Measurements from ENCODE around the gene CYTH3.
"Not testable (repeated sequence)": the region's sequence is repeated elsewhere in the genome, so short reads cannot be mapped to it uniquely, and the experiment has no call there.

Gene CYTH3, protein sequence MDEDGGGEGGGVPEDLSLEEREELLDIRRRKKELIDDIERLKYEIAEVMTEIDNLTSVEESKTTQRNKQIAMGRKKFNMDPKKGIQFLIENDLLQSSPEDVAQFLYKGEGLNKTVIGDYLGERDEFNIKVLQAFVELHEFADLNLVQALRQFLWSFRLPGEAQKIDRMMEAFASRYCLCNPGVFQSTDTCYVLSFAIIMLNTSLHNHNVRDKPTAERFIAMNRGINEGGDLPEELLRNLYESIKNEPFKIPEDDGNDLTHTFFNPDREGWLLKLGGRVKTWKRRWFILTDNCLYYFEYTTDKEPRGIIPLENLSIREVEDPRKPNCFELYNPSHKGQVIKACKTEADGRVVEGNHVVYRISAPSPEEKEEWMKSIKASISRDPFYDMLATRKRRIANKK

DNA sequence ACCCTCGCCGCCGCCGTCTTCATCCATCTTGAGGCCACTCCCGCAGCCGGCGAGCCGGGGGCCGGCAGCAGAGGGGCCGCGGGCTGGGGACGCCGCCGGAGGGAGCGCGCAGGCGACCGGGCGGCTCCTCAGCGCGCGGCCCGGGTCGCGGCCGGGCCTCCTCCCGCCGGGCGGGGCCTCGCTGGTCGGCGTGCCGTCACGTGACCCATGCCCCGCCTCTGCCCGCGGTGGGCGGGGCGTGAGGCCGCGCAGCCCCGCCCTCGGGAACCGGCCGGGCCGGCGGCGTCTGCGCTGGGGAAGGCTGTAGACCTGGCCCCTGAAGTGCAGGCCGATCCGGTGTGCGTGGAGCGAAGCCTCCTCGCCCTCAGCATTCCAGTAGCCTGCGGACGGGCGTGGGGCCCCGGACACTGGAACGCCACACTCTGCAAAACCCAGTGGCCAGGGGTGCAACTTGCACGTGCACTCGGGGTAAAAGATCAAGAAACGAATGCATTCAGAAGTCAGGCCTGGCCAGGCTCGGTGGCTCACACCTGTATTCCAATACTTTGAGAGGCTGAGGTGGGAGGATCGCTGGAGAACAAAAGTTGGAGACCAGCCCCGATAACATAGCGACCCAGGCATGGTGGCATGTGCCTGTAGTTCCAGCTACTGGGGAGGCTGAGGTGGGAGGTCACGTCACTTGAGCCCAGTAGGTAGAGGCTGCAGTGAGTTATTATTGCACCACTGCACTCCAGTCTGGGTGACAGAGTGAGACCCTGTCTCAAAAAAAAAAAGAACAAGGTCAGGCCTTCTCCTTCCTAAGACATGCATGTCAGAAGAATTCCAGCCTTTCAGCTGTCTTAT lies at the start of gene CYTH3:
CYTH3 (minus strand) TSS at position 144 of the 843 bp plus-strand sequence; CDS start at position 27, 117 bp downstream.
- DNase-seq: peak; percentile 90

DNA sequence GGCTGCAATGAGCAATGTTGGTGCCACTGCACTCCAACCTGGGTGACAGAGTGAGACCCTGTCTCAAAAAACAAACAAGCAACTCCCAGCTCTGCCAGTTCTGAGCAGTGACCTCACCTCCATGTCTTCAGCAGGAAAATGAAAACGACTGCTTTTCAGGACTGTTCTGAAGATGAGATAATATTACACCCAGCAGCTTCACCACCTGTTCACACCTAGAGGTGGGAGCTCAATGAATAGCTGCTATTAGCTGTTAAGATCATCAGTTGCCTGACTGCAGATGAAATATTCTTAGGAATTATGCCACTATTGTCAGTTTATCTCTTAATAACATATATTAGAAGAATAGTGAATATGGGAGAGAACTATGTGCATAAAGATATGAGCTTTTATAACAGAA lies 48.4 kb upstream of the CYTH3 start:
- no peak for DNase-seq

GRCh38 chr7:6317797-6318438 lies 45.5 kb upstream of the CYTH3 start:
- DNase-seq: peak; percentile 83

- no peak for DNase-seq
These were observed 43.8 kb upstream of the CYTH3 start for GRCh38 chr7:6316226-6316625.

- DNase-seq: no peak
These were observed 43.3 kb upstream of the CYTH3 start for GRCh38 chr7:6315746-6316145.

DNA sequence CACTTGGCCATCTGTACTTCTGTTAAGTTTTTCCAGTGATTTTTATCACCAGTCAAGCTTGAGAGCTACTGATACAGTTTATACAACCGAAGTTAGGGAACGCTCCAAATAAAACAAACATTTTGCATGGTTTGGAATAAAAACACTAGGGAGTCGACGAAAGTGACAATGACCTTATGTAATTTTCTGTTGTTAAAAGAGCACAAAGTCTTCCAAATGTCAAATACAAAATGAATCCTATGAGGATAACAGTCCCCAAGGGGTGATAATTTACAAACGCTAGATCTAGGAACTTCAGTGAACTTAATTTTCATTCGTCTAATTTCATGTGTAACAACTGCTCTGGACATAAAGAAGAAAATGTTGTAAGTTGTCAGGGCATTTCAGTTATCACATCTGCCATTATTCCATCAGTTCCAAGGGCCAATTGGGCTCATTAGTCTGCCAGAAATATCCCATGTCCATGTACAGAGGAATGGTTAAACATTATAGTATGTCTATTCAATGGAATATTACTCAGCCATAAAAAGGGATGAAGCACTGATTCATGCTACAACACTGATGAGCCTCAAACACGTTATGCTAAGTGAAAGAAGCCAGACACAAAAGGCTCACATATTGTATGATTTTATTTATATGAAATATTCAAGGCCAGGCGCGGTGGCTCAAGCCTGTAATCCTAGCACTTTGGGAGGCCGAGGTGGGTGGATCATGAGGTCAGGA lies 38.0 kb upstream of the CYTH3 start:
- DNase-seq: no peak

DNA sequence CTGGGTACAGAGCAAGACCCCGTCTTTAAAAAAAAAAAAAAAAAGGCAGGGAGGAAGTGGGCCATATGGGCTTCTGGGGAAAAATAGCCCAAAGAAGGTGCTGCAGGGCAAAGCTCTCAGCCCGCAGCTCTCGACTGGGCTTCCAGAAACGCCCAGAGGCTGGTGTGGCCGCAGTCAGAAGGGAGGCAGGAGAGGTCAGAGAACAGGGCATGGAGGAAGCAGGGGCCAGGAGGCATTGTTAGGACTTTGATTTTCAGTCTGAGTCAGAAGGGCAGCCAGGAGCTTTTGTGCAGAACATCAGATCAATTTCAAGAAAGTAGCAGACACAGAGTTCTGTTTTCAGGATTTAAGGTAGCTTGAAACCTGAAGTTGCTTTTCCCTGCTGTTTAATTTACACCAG lies 35.3 kb upstream of the CYTH3 start:
- DNase-seq: no peak

DNA sequence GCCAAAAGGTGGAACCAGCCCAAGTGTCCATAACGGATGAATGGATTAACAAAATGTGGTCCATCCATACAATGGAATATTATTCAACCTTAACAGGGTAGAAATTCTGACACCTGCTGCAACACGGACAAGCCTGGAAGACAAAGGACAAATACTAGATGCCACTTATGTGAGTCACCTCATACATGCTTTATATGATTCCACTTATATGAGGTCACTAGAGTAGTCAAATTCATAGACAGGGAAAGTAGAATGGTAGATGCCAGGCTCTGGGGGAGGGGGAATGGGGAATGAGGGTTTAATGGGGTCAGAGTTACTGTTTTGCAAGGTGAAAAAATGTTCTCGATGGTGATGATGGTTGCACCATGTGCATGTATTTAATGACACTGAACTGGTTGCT lies 34.0 kb upstream of the CYTH3 start:
- DNase-seq: no peak

DNA sequence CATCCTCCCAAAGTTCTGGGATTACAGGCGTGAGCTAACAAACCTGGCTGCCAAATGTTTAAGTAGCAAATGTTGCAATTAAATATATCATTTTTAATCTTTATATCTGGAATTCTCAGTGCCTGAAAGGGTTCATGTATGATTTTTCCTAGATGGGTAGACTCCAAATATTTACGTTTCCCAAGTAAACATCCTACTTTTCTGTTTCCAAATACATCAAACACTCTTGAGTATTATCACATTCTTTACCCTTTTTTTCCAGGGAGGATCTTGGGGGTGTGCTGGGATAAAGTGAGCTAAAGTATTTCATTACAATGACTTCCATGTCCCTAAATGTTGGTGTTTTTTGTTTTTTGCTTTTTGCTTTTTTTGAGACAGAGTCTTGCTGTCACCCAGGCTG lies 32.9 kb upstream of the CYTH3 start:
- no peak for DNase-seq

DNA sequence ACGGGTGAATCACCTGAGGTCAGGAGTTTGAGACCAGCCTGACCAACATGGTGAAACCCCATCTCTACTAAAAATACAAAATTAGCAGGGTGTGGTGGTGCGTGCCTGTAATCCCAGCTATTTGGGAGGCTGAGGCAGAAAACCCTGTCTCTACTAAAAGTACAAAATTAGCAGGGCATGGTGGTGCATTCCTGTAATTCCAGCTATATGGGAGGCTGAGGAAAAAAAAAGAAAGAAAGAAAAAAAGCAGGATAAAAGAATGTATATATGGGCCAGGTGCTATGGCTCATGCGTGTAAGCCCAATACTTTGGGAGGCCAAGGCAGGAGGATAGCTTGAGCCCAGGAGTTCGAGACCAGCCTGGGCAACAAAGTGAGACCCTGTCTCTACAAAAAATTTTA lies 29.0 kb upstream of the CYTH3 start:
- DNase-seq: not testable (repeated sequence)

DNA sequence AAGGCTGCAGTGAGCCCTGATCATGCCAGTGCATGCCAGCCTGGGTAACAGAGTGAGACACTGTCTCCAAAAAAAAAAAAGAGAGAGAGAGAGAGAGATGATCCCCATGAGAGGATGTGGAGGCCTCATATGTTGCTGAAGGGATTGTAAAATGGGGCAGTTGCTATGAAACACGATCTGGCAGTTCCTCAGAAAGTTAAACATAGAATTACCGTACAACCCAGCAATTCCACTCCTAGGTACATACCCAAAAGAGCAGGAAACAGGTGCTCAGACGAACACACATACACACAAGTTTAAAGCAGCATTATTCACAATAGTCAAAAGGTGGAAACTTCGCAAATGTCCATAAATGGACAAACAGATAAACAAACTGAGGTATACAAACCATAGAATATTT lies 27.4 kb upstream of the CYTH3 start:
- no peak for DNase-seq

DNA sequence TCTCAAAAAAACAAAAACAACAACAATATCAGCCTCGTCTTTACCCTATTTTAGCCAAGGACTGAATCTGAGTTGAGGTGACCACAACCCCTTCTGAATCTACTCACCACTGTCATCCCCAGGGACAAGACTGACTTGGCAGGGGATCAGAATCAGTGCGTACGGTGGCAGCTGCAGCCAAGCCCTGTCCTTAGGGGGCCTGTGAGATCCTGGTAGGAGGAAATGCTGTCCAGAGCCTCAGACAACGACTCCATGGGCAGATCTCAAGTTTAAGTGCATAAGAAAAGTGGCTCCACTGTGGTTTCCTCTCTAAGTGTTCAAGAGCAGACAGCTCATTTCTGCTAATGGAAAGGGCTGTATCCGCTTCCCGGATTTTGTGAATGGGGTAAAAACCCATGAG lies 22.4 kb upstream of the CYTH3 start:
- no peak for DNase-seq

- no peak for DNase-seq
These were observed 20.8 kb upstream of the CYTH3 start for GRCh38 chr7:6293202-6293601.

- DNase-seq: not testable (repeated sequence)
These were observed 19.5 kb upstream of the CYTH3 start for GRCh38 chr7:6291941-6292340.

- no peak for DNase-seq
These were observed 19.1 kb upstream of the CYTH3 start for GRCh38 chr7:6291531-6291930.

DNA sequence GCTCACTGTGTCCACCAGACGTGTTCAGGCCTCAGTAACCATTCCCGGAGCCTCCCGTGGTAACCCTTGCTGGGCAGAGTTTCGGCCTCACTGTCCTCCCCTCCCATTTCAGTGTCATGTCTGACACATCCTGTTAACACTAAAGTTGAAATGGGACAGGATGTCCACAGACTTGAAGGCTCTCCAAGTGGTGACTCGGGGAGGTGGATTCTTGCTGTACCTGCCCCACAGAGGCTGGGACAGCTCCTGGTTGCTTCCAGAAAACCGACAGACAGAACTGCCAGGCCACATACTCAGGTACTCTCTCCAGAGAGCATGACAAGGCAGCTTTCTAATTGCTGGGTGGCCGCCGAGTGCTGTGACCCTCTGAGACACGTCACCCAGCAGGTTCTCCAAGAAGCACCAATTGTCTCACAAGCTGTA lies 17.9 kb upstream of the CYTH3 start:
- DNase-seq: no peak

DNA sequence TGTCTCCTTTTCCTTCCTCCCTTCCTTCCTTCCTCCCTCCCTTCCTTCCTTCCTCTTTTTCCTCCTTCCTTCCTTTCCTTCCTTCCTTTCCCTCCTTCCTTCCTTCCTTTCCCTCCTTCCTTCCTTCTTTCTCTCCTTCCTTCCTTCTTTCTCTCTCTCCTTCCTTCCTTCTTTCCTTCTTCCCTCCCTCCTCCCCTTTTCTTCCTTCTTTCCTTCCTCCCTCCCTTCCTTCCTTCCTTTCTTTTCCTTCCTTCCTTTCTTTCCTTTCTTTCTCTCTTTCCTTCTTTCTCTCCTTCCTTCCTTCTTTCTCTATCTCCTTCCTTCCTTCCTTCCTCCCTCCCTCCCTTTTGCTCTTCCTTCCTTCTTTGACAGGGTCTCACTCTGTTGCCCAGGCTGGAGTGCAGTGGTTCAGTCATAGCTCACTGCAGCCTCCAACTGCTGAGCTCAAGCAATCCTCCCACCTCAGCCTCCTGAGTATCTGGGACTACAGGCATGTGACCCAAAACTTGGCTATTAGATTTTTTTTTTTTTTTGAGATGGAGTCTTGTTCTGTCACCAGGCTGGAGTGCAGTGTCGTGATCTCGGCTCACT lies 15.9 kb upstream of the CYTH3 start:
- no peak for DNase-seq

GRCh38 chr7:6286486-6286885 lies 14.1 kb upstream of the CYTH3 start:
- DNase-seq: no peak

- no peak for DNase-seq
These were observed 12.3 kb upstream of the CYTH3 start for GRCh38 chr7:6284461-6285360.

DNA sequence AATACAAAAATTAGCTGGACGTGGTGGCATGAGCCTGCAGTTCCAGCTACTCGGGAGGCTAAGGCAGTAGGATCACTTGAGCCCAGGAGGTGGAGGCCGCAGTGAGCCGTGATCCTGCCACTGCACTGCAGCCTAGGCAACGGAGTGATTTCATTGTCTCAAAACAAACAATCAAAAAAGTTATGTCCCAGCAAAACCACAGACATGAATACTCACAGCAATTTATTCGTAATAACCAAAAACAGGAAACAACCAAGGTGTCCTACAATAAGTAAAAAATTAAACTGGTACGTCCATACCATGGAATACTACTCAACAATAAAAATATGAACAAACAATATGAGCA lies 11.6 kb upstream of the CYTH3 start:
- no peak for DNase-seq

DNA sequence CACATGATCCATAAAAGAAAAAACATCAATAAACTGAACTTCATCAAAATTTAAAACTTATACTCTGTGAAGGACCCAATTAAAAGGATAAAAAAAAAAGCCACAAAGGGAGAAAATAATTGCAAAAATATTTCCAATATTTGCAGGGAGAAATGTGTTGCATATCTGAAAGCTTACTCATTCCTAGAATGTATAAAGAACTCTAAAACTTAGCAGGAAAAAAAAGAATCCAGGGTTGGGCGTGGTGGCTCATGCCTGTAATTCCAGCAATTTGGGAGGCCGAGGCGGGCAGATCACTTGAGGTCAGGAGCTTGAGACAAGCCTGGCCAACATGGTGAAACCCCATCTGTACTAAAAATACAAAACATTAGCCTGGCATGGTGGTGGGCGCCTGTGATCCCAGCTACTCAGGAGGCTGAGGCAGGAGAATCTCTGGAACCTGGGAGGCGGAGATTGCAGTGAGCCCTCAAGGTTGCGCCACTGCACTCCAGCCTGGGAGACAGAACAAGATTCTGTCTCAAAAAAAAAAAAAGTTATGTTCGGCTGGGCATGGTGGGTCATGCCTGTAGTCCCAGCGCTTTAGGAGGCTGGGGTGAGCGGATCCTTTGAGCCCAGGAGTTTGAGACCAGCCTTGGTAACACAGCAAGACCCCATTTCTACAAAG lies 11.1 kb upstream of the CYTH3 start:
- not testable (repeated sequence) for DNase-seq
